GM19193 (cell line): ENCODE measurements around the gene MPO.

Source experiments
- POLR2A ChIP-seq: IDR thresholded peaks from 4 replicates; pipeline ENCODE4 v1.6.1; 2011; ENCODE audit not compliant: insufficient read depth, insufficient read length; ENCODE audit errors: extremely low read depth

The MPO gene

DNA sequence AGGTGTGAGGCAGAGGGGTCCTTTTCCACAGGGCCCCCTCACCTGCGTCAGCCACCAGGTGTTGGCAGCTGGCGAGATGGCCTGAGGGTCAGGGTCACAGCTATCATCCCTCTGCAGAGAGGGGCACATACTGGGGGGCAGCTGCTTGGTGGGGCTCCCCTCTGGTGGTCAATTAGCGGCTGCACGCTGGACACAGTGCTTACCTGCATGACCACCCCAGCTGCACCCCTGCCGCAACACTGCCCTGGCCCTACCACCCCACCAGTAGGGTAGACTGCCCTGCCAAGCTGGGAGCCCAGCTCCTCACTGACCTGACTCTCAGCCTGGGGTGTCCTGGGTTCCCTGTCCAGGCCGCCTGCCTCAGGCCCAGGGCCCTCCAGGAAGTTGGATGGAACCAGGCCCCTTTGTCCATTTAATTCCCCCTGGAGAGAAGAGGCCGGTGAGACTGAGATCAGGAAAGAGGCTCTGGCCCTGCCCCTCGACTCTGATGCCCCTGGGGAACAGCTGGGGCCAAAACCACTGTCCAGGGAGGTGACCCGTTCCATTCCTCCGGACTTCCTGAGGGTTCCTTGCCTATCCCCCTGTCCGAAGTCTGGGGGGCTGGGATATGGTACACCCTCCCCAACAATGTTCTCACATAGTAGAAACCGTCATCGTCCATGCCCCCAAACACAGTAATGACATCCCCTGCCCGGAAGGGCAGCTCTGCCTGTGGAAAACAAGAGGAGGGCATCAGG, 24.2 kb upstream of the MPO start:
- TF ChIP-seq POLR2A, result no peak

DNA sequence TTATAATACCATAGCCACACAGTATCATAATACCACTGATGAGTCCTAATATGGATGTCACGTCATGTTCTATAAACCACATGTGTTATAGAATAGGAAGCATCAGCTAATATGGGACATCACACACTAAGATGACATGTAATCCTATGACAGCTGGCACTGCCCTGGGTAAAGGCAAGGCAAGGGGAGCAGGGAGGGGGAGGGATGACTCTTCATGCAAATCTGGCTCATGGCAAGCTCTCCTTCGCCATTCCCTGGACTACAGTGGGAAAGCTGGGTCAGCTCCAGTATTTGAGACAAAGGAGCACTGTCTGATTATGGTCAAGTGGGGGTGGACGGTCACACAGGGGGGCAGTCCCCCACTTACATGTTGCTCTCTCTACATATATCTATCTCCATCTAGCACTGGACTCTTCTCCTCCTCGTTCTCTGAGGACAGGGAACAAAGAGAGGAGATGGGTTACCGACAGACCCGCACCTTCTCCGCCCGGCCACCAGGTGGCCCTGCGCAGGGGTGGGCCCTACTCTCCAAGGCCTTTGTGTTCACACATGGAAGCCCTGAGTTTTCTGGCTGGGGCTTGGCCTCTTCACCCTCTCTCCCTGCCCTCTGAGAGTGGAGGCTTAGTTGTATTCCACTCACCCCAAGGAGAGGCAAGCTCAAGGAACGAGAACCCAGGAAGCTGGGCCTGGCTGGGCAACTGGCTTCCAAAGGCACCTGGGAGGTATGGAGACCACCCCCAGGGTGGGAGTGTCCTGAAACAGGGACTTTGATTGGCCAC, 23.4 kb upstream of the MPO start:
- no peak for TF ChIP-seq POLR2A

- no peak for TF ChIP-seq POLR2A
Observed at GRCh38 chr17:58302919-58303585, 22.3 kb upstream of the MPO start.

GRCh38 chr17:58302171-58302918, 21.6 kb upstream of the MPO start:
- no peak for TF ChIP-seq POLR2A

GRCh38 chr17:58301504-58302150, 20.9 kb upstream of the MPO start:
- TF ChIP-seq POLR2A, result no peak

GRCh38 chr17:58300336-58300735, 19.6 kb upstream of the MPO start:
- no peak for TF ChIP-seq POLR2A

DNA sequence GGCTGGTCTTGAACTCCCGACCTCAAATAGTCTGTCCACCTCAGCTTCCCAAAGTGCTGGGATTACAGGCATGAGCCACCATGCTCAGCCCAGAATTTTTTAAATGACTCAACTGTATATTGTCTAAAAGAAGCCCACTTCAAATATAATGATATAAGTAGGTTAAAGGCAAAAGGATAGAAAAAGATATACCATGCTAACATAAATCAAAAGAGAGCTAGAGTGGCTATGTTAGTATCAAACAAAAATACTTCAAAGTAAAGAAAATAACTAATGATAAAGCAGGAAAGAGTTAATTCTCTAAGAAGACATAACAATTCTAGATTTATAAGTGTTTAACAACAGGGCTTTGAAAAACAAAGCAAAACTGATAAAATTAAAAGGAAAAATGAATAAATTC, 13.3 kb upstream of the MPO start:
- no peak for TF ChIP-seq POLR2A

DNA sequence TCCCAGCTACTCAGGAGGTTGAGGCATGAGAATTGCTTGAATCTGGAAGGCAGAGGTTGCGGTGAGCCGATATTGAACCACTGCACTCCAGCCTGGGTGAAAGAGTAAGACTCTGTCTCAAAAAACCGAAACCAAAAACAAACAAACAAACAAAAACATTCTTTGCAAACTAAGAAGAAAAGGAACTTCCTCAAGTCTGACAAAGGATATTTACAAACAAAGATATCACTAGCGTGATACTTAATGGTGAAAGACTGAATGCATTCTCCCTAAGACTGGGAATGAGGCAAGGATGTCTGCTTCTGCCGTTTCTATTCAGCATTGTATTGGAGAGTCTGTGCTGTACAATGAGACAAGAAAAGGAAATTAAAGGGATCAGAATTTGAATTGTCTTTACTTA, 10.5 kb upstream of the MPO start:
- no peak for TF ChIP-seq POLR2A

DNA sequence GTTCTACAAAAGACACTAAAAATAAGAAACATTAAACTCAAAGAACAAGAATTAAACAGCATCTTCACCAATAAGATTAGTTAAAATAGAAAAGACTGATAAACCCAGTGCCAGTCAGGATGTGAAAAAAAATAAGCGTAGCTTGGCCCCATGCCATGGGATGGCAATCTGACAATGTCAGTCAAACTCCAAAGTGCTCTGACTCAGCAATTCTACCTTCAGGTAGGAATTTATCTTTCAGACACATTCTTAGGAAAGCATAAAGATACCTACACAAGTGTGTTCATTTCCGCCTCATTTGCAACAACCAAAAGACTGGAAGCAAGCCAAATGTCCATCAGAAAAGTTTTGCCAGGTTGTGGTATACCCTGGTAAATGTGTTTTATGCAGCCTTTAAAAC, 9.1 kb upstream of the MPO start:
- no peak for TF ChIP-seq POLR2A

DNA sequence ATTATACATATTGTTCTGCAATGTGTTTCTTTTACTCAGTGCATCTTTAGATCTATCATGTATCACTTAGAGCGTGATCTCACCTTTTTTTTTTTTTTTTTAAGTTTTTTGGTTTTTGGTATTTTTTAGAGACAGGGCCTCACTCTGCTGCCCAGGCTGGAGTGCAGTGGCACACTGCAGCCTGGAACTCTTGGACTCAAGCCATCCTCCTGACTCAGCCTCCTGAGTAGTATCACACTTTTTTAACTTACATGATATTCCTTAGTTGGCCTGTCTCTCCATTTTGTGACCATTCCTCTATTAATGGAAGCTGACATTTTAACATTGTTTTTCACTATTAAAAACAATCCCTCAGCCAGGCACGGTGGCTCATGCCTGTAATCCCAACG, 4.7 kb upstream of the MPO start:
- TF ChIP-seq POLR2A, result no peak

DNA sequence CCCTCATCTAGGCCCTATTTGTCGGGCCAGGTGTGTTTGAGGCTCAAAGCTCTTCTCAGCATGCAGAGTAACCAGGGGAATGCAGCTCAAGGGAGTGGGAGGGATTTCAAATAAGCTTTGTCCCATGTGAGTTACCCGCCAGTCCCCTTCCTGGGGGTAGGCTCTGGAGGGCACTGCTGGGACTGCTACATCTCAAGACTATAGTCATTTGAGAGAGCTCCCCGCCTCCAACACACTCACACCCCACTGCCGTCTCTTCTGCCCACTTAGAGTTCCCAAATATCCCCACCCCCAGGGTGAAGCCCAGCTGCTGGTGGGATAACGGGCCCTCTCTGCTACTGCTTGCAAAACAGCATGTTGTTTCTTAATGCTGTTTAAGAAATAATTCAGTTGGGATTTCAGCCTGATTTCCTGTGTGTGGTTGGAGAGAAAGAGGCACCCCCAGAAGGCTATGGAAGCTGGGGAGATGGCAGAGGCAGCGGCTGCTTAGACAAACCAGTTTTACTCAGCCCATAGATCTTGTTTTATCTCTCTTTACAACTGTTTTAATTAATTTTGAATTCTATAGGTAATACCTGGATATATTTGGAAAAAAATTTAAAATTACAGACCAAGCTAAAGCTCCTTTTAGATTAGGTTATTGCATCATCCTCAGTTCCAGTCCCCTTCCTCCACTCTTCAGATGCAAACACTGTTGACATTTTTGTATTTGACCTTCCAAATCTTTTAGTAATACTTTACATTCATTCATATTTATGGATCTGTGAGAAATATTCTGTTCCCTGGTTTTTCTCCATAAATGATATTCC, 4.1 kb upstream of the MPO start:
- no peak for TF ChIP-seq POLR2A

DNA sequence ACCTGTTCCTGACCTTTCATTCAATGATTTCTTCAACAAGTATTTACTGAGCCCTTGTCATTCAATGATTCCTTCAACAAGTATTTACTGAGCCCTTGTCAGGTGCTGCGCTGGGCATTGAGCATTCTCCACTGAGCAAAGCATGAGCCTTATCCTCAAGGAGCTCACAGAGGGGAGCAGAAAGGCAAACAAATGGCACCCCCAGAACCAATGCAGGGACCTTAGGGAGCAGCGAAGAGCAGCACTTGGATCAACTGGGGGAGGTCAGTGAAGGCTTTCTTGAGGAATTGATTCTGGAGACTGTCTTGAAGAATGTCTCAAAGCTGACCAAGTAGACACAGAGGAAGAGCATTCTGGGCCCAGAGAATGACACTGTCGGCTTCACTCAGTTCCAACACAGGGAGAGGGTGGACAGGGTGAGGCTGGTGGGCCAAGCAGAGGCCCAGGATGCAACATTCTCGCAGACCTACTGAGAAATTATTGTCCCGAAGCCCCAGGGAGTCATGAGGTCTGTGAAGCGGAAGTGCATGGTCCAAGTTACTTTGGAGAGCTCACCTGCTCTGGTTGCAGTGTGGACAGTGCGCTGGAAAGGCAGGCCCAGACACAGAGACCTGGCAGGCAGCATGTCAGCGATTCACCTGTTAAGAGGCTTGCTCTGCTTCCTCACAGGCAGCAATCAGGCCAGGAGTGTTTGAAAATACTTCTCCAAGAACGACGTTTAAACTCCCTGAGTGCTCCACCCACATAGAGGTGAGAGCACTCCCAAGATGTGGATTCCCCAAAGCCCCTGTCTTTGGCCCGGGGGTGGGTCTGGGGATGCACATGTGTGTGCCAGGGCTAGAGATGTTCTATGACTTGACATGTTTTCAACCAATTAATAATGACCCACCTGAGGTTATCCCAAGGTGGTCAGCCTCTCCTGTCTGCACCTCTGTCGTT, 3.2 kb upstream of the MPO start:
- no peak for TF ChIP-seq POLR2A

- no peak for TF ChIP-seq POLR2A
Observed at GRCh38 chr17:58282442-58282841, 1.7 kb upstream of the MPO start.
